Stimulated activated effector memory CD8-positive, alpha-beta T cell treated with anti-CD3 and anti-CD28 coated beads, Interleukin-12 subunit alpha, Interleukin-12 subunit beta, amount 100 ng/mL, for 72 hours (primary cell): Measurements from ENCODE around the gene SYNE3.

Experiments
- ATAC-seq: fragments of 150-1000 bp; cut with Tn5 transposase; 2 replicates; pipeline ENCODE4 v1.10.0; 2021
- DNase-seq, 2 donors: peaks; one replicate each; pipeline ENCODE4 v3.0.0; 2021 to 2022; ENCODE audit warnings: low spot score in 2 of 2
- H3K27ac Mint-ChIP-seq: one replicate; pipeline ENCODE4 v1.8.0; 2022; ENCODE audit warnings: mild to moderate bottlenecking, mixed read lengths
- H3K36me3 Mint-ChIP-seq: one replicate; pipeline ENCODE4 v1.8.0; 2022; ENCODE audit warnings: mild to moderate bottlenecking, mixed read lengths
- H3K4me1 Mint-ChIP-seq: one replicate; pipeline ENCODE4 v1.8.0; 2022; ENCODE audit warnings: mixed read lengths
- H3K4me3 Mint-ChIP-seq: one replicate; pipeline ENCODE4 v1.8.0; 2022; ENCODE audit warnings: mild to moderate bottlenecking, mixed read lengths
- H3K9me3 Mint-ChIP-seq: one replicate; pipeline ENCODE4 v1.8.0; 2022; ENCODE audit warnings: mixed read lengths

SYNE3 gene

DNA sequence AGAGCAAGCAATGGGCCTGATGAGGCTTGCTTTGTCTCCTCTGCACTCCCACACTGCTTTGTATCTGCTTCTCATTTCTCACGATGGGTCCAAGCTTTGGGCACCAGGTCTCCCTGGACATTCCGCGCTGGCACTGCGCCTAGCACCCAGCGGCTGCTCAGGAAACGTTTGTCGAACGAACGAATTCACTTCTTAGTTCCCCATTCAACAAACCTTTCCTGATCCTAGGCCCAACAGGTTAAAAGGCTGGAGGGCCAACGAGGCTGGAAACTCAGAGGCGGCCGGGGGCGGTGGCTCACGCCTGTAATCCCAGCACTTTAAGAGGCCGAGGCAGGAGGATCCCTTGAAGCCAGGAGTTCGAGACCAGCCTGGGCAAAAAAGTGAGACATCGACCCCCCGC, 17.4 kb upstream of the SYNE3 start:
- Mint-ChIP-seq H3K27ac (peak overlapping the region; percentile 93), H3K36me3 (peaks cover 57% of the 10 kb centered on the region), H3K4me3 (peak overlapping the region; percentile 95), H3K4me1 (peaks cover 67% of the 10 kb centered on the region), H3K9me3 (no peaks in the 10 kb centered on the region)
- ATAC-seq (no peak), DNase-seq (no peak)

DNA sequence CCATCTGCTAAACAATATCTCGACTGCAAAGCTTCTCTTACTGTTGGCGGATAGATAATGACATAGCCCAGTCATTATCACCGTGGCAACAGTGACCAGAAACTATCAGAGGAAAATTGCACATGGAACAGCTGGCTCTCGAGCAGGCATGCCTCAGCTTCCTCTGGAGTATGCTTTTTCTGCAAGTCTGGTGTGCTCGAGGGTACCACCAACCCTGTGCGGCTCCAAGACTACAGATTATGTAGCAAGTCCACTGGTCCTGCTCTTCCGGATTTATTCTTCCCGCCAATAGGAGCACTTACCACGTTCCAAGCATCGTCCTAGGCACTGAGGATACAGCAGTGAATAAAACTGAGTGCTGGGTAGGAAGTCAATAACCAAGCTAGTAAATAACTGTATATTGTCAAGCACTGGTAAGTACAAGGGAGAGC, 17.0 kb upstream of the SYNE3 start:
- H3K36me3 Mint-ChIP-seq = peaks cover 57% of the 10 kb centered on the region
- H3K4me3 Mint-ChIP-seq = peak overlapping the region; percentile 95
- DNase-seq (no peak), ATAC-seq (no peak)
- peak overlapping the region; percentile 93 for H3K27ac Mint-ChIP-seq
- H3K4me1 Mint-ChIP-seq = peaks cover 65% of the 10 kb centered on the region
- no peaks in the 10 kb centered on the region for H3K9me3 Mint-ChIP-seq

DNA sequence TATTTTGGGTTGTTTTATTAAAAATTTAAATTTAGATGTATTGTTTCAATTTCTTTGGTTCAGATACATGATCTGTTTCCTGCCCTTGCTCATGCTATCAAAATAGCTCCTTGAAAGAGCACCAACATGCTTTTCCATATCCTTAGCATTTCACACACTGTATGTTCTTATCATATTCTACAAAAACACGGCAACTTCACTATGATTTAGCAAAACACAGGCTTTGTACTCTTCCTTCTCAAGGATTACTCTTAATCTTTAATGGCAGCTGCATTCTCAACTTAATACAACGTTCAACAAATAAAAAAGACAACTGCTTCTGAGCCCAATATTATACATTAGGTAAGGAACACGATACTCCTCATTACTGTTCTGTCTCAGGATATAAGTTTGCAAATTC, 15.5 kb upstream of the SYNE3 start:
- Mint-ChIP-seq H3K27ac (peak overlapping the region; percentile 57), H3K36me3 (peaks cover 57% of the 10 kb centered on the region), H3K9me3 (no peaks in the 10 kb centered on the region), H3K4me1 (peaks cover 60% of the 10 kb centered on the region), H3K4me3 (peak overlapping the region; percentile 95)
- no peak for ATAC-seq
- no peak for DNase-seq

DNA sequence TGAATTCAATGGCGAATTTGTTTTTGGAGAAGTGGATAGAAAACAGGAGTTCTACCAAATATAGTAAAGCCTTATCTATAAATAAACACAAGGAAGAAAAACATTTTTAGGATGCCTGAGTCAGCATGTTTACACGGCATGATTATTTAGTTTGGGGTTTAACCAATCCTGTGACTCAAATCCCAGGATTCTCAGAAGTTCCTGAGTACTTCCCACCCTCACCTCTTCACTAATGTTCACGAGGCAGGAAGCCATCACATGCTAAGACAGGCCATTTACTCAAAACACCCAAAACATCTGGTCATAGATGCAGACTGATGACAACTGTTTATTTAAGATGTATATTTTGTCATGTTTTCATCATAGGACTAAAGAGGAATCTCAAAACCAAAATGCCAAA, 15.0 kb upstream of the SYNE3 start:
- Mint-ChIP-seq H3K9me3 (no peaks in the 10 kb centered on the region), H3K36me3 (peaks cover 57% of the 10 kb centered on the region), H3K27ac (peak overlapping the region; percentile 57), H3K4me3 (peak overlapping the region; percentile 95), H3K4me1 (peaks cover 60% of the 10 kb centered on the region)
- ATAC-seq (no peak), DNase-seq (no peak)

DNA sequence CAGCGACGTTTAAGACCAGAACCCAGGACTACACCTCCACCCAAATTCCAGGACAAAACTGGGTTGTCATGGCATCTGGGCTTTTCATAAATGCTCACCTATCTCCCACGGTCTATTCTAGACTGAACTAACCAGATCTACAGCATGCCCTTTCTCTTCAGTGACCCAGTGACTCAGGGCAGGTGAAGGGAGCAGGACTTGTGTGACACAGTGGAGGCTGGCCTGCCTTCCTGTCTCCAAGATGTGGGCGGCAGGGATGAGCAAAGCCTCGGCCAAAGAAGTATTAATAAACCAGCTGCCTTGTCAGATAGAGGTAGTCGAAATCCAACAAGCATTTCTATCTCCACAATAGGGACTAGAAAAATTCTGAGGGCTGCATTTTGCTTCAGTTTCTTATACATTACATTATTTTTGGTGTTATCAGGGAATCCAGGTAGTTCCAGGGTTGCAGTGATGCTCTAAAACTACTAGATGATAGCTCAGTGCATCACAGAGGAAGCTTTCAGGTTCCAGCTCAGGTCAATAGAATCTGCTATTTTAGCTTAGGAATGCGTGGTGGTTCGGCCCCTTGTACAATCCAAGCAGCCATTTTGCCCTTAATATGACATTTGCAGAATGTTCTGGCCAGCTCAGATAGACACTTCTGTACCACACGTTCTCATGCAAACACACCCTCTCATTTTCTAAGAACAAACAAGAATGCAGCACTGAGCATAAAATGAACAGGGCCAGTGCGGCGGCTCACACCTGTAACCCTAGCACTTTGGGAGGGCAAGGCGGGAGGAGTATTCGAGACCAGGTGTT, 14.2 kb upstream of the SYNE3 start:
- Mint-ChIP-seq H3K4me1 (peaks cover 60% of the 10 kb centered on the region), H3K27ac (peak overlapping the region; percentile 40), H3K4me3 (peak overlapping the region; percentile 95), H3K9me3 (no peaks in the 10 kb centered on the region), H3K36me3 (peaks cover 62% of the 10 kb centered on the region)
- no peak for DNase-seq
- ATAC-seq = no peak

DNA sequence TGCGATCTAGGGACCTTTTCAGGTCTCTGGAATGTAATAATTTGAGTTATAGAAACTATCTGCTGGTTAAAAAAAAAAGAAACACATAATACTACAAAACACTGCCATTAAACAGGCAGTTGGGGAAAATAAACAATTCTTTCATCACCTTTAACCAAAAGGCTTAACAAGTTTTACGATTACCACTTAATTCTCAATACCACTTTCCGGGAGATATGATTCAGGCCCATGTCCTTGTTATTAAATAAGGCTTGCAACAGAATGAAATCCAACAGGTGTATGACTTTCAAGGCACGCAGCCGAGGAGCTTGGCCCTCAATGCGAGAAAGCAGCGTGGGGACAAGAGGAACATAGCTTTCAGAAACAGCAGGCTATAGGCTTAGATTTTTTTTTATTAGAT, 12.8 kb upstream of the SYNE3 start:
- H3K36me3 Mint-ChIP-seq = peaks cover 53% of the 10 kb centered on the region
- peaks cover 70% of the 10 kb centered on the region for H3K4me1 Mint-ChIP-seq
- H3K9me3 Mint-ChIP-seq = no peaks in the 10 kb centered on the region
- no peak for ATAC-seq
- H3K27ac Mint-ChIP-seq = peak overlapping the region; percentile 32
- no peak overlapping the region for H3K4me3 Mint-ChIP-seq
- DNase-seq = no peak

DNA sequence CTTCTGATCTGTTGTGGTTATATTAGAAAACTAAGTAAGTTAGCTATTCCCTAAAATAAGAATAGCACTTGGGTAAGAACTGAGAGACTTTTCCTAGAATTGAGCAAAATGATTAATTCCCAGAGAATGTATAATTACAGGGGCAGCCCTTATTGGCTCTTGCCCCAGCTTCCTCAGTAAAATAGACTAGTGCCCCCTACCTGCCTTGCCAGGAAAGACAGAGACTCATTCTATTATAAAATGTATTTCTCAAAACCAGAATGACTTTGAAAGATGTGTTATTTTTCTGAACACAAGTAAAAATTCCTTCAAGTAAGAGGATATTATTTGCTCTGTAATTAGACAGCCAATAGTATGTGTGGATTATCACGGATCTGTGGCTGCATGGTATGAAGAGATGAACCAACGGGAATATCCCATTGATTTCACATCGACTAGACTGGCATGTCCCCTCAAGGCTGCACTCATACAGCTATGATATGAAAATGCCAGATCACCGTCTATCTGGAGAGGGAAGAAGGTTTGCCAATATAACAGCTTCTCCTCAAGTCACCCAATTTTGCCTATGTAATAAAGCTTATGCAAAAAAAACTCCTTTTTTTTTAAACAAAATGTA, 11.0 kb upstream of the SYNE3 start:
- Mint-ChIP-seq H3K4me3 (peak overlapping the region; percentile 32), H3K36me3 (peaks cover 41% of the 10 kb centered on the region), H3K9me3 (no peaks in the 10 kb centered on the region), H3K27ac (peak overlapping the region; percentile 56), H3K4me1 (peaks cover 76% of the 10 kb centered on the region)
- DNase-seq (no peak), ATAC-seq (no peak)

DNA sequence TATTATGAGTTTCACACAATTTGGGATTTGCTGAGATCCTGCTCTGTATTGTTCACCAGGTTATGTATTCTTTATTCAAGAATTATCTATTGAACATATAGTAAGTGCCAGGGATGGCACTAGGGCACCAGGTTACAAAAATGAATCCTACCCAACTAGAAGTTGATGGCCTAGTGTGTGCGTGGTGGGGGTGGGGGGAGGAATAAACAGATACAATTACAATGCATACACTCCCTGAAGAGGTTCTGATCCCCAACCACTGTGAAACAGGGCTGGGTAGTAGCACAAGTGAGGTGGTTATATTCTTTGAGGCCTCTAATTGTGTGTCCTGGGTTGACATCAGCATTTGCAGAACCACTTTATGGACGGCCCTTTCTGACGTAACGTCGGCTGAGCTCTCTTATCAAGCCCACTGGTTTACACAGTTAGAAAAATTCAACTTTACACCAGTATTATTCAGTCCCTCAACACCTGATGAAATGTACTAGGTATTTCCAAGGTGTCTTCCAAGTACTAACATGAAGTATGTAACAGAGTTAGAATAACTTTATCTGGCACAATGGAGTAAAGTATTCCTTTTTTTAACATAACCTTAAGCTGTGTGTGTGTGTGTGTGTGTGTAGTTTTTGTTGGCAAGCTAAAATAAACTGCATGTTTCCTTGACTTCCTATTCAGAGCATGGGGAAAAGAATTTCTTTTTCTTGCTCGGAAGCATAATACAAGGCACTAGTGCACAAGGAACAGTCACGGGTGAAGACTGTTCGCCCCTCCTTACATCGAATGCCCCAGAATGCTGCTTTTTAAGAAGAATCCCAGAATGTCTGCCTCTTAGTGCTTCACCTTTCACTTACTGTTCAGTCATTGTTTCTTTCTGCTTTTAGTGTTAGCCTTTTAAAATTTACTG, 10.3 kb upstream of the SYNE3 start:
- Mint-ChIP-seq H3K9me3 (no peaks in the 10 kb centered on the region), H3K4me1 (peaks cover 76% of the 10 kb centered on the region), H3K27ac (peak overlapping the region; percentile 94), H3K36me3 (peaks cover 34% of the 10 kb centered on the region), H3K4me3 (peak overlapping the region; percentile 32)
- ATAC-seq = no peak
- no peak for DNase-seq

DNA sequence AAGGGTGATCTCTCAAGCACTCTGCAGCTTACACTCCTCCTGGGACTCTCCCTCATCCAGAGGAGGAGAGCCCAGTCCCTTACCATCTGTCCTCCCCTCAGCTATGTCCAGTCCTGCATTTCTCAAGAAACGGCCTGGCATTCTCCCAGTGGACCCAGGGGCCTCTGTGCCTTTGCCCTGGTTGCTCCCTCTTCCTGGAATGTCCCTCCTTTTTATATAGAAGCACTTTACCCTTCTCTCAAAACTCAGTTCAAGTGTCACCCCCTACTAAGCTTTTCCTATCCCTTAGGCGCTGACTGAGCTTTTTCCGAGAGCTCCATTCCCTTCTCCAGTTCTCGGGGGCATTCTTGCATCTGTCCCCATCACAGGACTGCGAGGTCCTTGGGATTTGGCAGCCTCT, 9.5 kb upstream of the SYNE3 start:
- ATAC-seq = no peak
- peaks cover 26% of the 10 kb centered on the region for H3K36me3 Mint-ChIP-seq
- H3K4me3 Mint-ChIP-seq = peak overlapping the region; percentile 85
- peaks cover 73% of the 10 kb centered on the region for H3K4me1 Mint-ChIP-seq
- peak overlapping the region; percentile 94 for H3K27ac Mint-ChIP-seq
- H3K9me3 Mint-ChIP-seq = no peaks in the 10 kb centered on the region
- DNase-seq = no peak

DNA sequence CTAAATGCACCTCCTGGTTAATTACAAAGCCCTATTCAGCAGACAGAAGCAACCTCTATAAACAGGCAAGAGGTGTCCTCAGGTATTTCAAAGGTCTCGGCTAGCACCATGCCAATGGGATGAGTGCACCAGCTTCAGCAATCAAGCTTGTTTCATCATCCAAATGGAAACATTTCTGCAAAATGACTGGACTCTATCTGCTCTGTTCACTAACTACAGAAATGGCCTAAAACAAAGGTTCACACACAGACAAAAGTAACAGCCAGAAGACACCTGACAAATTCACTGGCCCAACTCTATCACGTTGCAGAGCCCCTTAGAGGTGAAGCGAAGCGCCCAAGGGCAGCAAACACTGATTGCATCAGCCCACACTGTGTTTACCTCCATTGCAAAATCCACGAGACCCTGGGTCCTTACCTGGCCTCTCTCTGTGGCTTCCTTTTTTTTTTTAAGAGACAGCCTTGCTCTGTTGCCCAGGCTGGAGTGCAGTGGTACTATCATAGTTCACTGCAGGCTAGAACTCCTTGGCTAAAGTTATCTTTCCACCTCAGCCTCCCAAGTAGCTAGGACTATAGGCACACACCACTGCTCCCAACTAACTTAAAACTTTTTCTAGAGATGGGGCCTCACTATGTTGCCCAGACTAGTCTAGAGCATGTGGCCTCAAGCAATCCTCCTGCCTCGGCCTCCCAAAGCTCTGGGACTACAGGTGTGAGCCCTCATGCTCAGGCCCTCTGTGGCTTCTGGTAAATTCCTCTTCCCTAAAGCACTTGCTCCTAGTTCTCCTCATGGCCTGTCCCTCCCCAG, 8.5 kb upstream of the SYNE3 start:
- Mint-ChIP-seq H3K4me1 (peaks cover 71% of the 10 kb centered on the region), H3K9me3 (no peaks in the 10 kb centered on the region), H3K4me3 (peak overlapping the region; percentile 85), H3K27ac (peak overlapping the region; percentile 94), H3K36me3 (peaks cover 19% of the 10 kb centered on the region)
- DNase-seq = no peak
- no peak for ATAC-seq

DNA sequence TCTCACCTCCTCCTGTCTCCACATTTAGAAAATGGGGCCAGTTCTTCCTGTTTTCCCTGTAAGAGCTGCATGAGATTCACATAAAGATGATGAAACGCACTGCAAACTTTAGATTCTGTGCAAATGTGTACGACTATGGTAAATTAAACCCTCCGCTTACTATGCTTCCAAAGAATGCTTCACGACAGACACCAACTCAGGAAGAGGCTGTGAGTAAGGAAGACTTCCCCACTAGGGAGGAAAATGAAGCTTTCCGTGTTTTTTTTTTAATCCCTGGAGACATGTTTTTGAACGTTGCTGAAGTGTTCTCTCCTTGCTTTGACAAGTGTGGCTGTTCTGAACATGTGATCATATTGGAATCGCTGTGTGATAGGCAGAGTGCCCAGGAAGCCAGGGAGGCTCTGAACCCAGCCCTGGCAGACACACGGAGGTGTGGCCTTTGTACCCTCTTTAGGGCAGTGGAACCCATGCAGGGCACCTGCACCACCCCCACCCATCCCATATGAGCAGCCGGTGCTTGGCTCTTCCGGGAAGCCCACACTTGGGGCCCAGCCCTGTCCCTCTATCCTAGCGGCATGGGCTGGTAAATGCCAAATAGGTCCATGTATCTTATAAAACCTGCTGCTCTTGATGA, 7.5 kb upstream of the SYNE3 start:
- peak; percentile 12 for ATAC-seq
- H3K36me3 Mint-ChIP-seq = peaks cover 20% of the 10 kb centered on the region
- H3K9me3 Mint-ChIP-seq = no peaks in the 10 kb centered on the region
- H3K4me1 Mint-ChIP-seq = peaks cover 80% of the 10 kb centered on the region
- no peak for DNase-seq
- H3K27ac Mint-ChIP-seq = peak overlapping the region; percentile 94
- peak overlapping the region; percentile 85 for H3K4me3 Mint-ChIP-seq

DNA sequence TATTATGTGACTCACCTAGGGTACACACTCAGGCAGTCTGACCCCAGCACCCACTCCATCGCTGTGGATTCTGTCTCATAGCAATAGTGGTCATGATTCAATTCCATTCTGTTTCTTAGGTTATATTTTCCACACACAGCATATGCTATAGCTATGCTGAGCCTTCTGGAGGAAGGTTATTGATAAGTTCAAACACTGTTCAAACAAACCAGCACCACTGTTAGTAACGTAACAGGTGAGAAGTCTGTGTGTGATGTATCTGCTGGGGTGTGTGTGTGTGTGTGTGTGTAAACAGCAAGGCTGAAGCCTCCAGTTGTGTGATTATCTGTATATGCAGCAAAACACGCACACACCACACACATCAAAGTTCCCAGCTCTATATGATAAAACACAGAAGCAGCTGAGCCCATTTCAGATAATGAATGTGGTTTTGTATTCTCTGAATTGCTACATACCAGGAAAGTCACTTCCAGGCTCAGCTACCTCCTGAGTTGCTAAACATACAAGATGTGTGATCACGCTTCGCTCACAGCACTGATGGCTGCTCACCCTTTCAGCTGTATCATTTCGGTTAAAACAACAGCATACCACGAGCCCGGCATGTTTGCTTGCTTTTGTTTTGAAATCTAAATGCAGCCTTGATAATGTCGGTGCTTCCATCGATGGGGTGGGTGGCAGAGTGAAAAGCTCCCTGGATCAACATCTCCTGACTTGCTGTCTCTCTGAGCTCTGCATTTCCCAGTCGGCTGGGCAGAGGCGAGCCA, 6.8 kb upstream of the SYNE3 start:
- H3K9me3 Mint-ChIP-seq = no peaks in the 10 kb centered on the region
- DNase-seq (peak in 1 of 2 donors; percentile 82), ATAC-seq (peak; percentile 91)
- H3K27ac Mint-ChIP-seq = peak overlapping the region; percentile 94
- H3K4me3 Mint-ChIP-seq = peak overlapping the region; percentile 85
- H3K4me1 Mint-ChIP-seq = peaks cover 87% of the 10 kb centered on the region
- H3K36me3 Mint-ChIP-seq = peaks cover 20% of the 10 kb centered on the region

DNA sequence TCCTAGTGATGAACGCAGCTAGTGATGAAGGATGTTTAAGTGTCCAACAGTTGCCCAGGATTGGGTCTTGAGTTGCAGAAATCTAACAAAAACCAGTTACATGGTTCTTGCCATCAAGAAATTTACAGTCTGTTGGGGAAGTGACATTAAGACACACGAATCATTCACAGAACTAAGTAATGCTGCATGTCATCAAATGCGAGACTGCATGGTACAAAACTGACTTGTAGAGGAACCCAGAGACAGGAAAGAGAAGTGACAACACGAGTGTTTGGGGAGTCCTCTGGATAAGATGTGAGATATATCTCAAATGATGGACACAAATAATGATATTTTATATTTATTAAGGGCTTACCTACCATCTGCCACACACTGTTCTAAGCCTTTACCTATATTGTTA, 6.1 kb upstream of the SYNE3 start:
- ATAC-seq (no peak), DNase-seq (no peak)
- Mint-ChIP-seq H3K9me3 (no peaks in the 10 kb centered on the region), H3K4me3 (peak overlapping the region; percentile 85), H3K4me1 (peaks cover 93% of the 10 kb centered on the region), H3K27ac (peak overlapping the region; percentile 94), H3K36me3 (peaks cover 20% of the 10 kb centered on the region)

DNA sequence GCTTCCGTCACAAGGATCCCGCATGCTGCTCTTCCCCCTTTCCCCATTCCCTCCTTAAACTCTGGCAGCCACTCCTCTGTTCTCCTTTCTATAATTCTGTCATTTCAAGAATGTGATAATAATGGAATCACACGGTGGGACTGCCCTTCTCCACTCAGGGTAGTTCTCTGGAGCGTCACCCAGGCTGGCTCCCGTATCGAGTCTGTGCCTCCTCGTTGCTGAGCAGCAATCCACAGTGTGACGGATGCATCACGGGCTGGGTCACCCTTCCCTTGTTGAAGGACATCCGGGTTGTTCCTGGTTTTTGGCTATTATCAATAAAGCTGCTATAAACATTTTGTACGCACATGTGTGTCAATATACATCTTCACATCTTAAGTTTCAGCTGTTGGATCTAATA, 5.7 kb upstream of the SYNE3 start:
- H3K4me1 Mint-ChIP-seq = peaks cover 93% of the 10 kb centered on the region
- H3K9me3 Mint-ChIP-seq = no peaks in the 10 kb centered on the region
- ATAC-seq (no peak), DNase-seq (no peak)
- peak overlapping the region; percentile 85 for H3K4me3 Mint-ChIP-seq
- H3K36me3 Mint-ChIP-seq = peaks cover 24% of the 10 kb centered on the region
- peak overlapping the region; percentile 94 for H3K27ac Mint-ChIP-seq
